Glutamatergic neuron (in vitro differentiated cells): ENCODE results near the gene LRRC19. TPM values are rescaled to one million over a fixed set of nuclear protein-coding genes. Genes with fewer than 3 reads are reported as not detected.

ENCODE experiments used
- DNase-seq: peaks from one replicate; pipeline ENCODE4 v3.0.0; 2022
- H3K27ac Mint-ChIP-seq: one replicate; pipeline ENCODE4 v1.8.0; 2020; ENCODE audit warnings: mild to moderate bottlenecking, mixed read lengths, inconsistent platforms; ENCODE audit not compliant: unreplicated experiment
- H3K27me3 Mint-ChIP-seq: one replicate; pipeline ENCODE4 v1.8.0; 2020; ENCODE audit warnings: mild to moderate bottlenecking, moderate library complexity, mixed read lengths, inconsistent platforms; ENCODE audit not compliant: unreplicated experiment
- H3K36me3 Mint-ChIP-seq: one replicate; pipeline ENCODE4 v1.8.0; 2020; ENCODE audit warnings: mild to moderate bottlenecking, mixed read lengths, inconsistent platforms; ENCODE audit not compliant: unreplicated experiment
- H3K4me1 Mint-ChIP-seq: one replicate; pipeline ENCODE4 v1.8.0; 2020; ENCODE audit warnings: mild to moderate bottlenecking, low read depth, mixed read lengths, inconsistent platforms; ENCODE audit not compliant: unreplicated experiment
- H3K4me3 Mint-ChIP-seq: one replicate; pipeline ENCODE4 v1.8.0; 2020; ENCODE audit warnings: mild to moderate bottlenecking, mixed read lengths, inconsistent platforms; ENCODE audit not compliant: unreplicated experiment
- H3K9me3 Mint-ChIP-seq: one replicate; pipeline ENCODE4 v1.8.0; 2020; ENCODE audit warnings: mild to moderate bottlenecking, moderate library complexity, mixed read lengths, inconsistent platforms; ENCODE audit not compliant: unreplicated experiment
- CTCF ChIP-seq: fragments of 200-600 bp; sonication (generic); IDR thresholded peaks from one replicate; pipeline ENCODE4 v1.5.0; 2021; ENCODE audit not compliant: partially characterized antibody, unreplicated experiment
- total RNA-seq: library from RNA; stranded (reverse); fragmentation: NEBNext Ultra II Directional; extraction: Animal tissue kit (Norgen Biotek cat#: 25700); gene quantifications from one replicate; pipeline ENCODE4 v1.2.1, GENCODE V29; 2021; ENCODE audit not compliant: unreplicated experiment

Gene LRRC19
- total RNA-seq, 1 donor from 2014 or later, result not detected

- H3K4me3 Mint-ChIP-seq, result peak overlapping the region; percentile 93
- H3K36me3 Mint-ChIP-seq, result no peaks in the 10 kb centered on the region
- DNase-seq, result no peak
- no peaks in the 10 kb centered on the region for H3K9me3 Mint-ChIP-seq
- peak overlapping the region; percentile 95 for H3K27ac Mint-ChIP-seq
- TF ChIP-seq CTCF, result no peak
- peaks cover 15% of the 10 kb centered on the region for H3K4me1 Mint-ChIP-seq
- H3K27me3 Mint-ChIP-seq, result no peaks in the 10 kb centered on the region
These were observed 48.6 kb downstream of the LRRC19 start for GRCh38 chr9:26956860-26957233.

- TF ChIP-seq CTCF, result no peak
- peak; percentile 95 for DNase-seq
- H3K27me3 Mint-ChIP-seq, result no peaks in the 10 kb centered on the region
- no peaks in the 10 kb centered on the region for H3K36me3 Mint-ChIP-seq
- H3K9me3 Mint-ChIP-seq, result no peaks in the 10 kb centered on the region
- H3K4me3 Mint-ChIP-seq, result peak within 1 kb of the TSS; percentile 93
- H3K4me1 Mint-ChIP-seq, result peaks cover 15% of the 10 kb centered on the region
- H3K27ac Mint-ChIP-seq, result peak within 1 kb of the TSS; percentile 95
These were observed 49.3 kb downstream of the LRRC19 start, which contains the start of gene IFT74 for GRCh38 chr9:26955921-26956859. Gene IFT74, plus strand, starts transcription at chr9:26956412. Its CDS starts 5,556 bp downstream, at chr9:26961968.

GRCh38 chr9:26955222-26955903 is 50.1 kb downstream of the LRRC19 start:
- Mint-ChIP-seq H3K4me1 (peaks cover 15% of the 10 kb centered on the region), H3K36me3 (no peaks in the 10 kb centered on the region), H3K27me3 (no peaks in the 10 kb centered on the region), H3K27ac (peak overlapping the region; percentile 95), H3K4me3 (peak overlapping the region; percentile 93), H3K9me3 (no peaks in the 10 kb centered on the region)
- no peak for TF ChIP-seq CTCF
- no peak for DNase-seq

GRCh38 chr9:26954050-26954508 is 51.4 kb downstream of the LRRC19 start:
- no peak overlapping the region for H3K27ac Mint-ChIP-seq

More at GRCh38 chr9:26954050-26954508, 51.4 kb downstream of the LRRC19 start:
- Mint-ChIP-seq H3K36me3 (no peaks in the 10 kb centered on the region), H3K4me1 (peaks cover 15% of the 10 kb centered on the region), H3K9me3 (no peaks in the 10 kb centered on the region), H3K27me3 (no peaks in the 10 kb centered on the region), H3K4me3 (no peak overlapping the region)
- TF ChIP-seq CTCF, result no peak
- no peak for DNase-seq
